Suprapubic skin (tissue), 3 donors: ENCODE measurements around the gene TIMM23.

Source experiments
- CTCF ChIP-seq, 2 donors: fragments of 200-600 bp in 1 of 2; fragments of 450-650 bp in 1 of 2; sonication (generic) in 1 of 2; IDR thresholded peaks; one replicate each; pipeline ENCODE4 v1.5.1; 2016 to 2019; ENCODE audit warnings: antibody characterized with exemption in 2 of 2, mild to moderate bottlenecking in 1 of 2, moderate library complexity in 1 of 2
- POLR2A ChIP-seq, 2 donors: fragments of 450-650 bp; IDR thresholded peaks; one replicate each; pipeline ENCODE4 v1.6.1; 2017; ENCODE audit warnings: antibody characterized with exemption in 2 of 2, mild to moderate bottlenecking in 2 of 2, moderate library complexity in 2 of 2

- TF ChIP-seq POLR2A (IDR thresholded peaks at IDR 0.05) (no peak), CTCF (IDR thresholded peaks at IDR 0.05) (no peak)
Observed at GRCh38 chr10:46017733-46018132, 45.4 kb downstream of the TIMM23 start.
